Upper lobe of left lung (tissue), 6 donors: Measurements from ENCODE around the gene PGPEP1. TPM values are rescaled to one million over a fixed set of nuclear protein-coding genes. Genes with fewer than 3 reads are reported as not detected.
A peak's percentile ranks its signal among the peaks of the same experiment; 100 is the strongest.
"Not testable (repeated sequence)": the region's sequence is repeated elsewhere in the genome, so short reads cannot be mapped to it uniquely, and the experiment has no call there.

Experiments used
- ATAC-seq, 2 donors: fragments of 200-7000 bp; cut with Tn5 transposase; one replicate each; pipeline ENCODE4 v1.9.1; 2022; ENCODE audit warnings: mild to moderate bottlenecking in 2 of 2, moderate library complexity in 2 of 2; ENCODE audit not compliant: low FRiP score in 2 of 2
- DNase-seq, 2 donors: peaks; one replicate each; pipeline ENCODE4 v3.0.0-alpha.2; 2019 to 2020
- H3K27ac ChIP-seq, 4 donors: fragments of 200-600 bp; sonication (generic); one replicate each; pipeline ENCODE4 v1.5.1; 2016 to 2019
- H3K27me3 ChIP-seq, 4 donors: fragments of 200-600 bp; sonication (generic); one replicate each; pipeline ENCODE4 v1.5.1; 2017 to 2019
- H3K36me3 ChIP-seq, 4 donors: fragments of 200-600 bp; sonication (generic); one replicate each; pipeline ENCODE4 v1.5.1; 2016 to 2019
- H3K4me1 ChIP-seq, 4 donors: fragments of 200-600 bp; sonication (generic); one replicate each; pipeline ENCODE4 v1.5.1; 2018 to 2019
- H3K4me3 ChIP-seq, 4 donors: fragments of 200-600 bp; sonication (generic); one replicate each; pipeline ENCODE4 v1.5.1; 2017 to 2019; ENCODE audit warnings: mild to moderate bottlenecking in 2 of 4, moderate library complexity in 1 of 4
- H3K9me3 ChIP-seq, 4 donors: fragments of 200-600 bp; sonication (generic); one replicate each; pipeline ENCODE4 v1.5.1; 2018 to 2019
- CTCF ChIP-seq, 6 experiments: fragments of 450-650 bp in 4 of 6; fragments of 200-600 bp in 2 of 6; sonication (generic) in 2 of 6; IDR thresholded peaks; one replicate each; pipeline ENCODE4 v1.5.1; 2016 to 2019; ENCODE audit warnings: antibody characterized with exemption in 6 of 6
- EP300 ChIP-seq, 4 donors: sonication (generic); formaldehyde crosslinking; IDR thresholded peaks; one replicate each; pipeline ENCODE4 v1.5.1; 2017; ENCODE audit warnings: antibody characterized with exemption in 4 of 4, control low read depth in 2 of 4
- POLR2A ChIP-seq, 4 donors: fragments of 450-650 bp; IDR thresholded peaks; one replicate each; pipeline ENCODE4 v1.5.1; 2016 to 2017; ENCODE audit warnings: antibody characterized with exemption in 4 of 4, mild to moderate bottlenecking in 2 of 4
- POLR2AphosphoS5 ChIP-seq, 2 donors: sonication (generic); formaldehyde crosslinking; IDR thresholded peaks; one replicate each; pipeline ENCODE4 v1.5.1; 2017; ENCODE audit warnings: antibody characterized with exemption in 2 of 2
- WGBS, 2 donors: methylation state at CpG; one replicate each; pipeline ENCODE4 v1.1.5; 2017 to 2018; 5-methylcytosine and 5-hydroxymethylcytosine counted together
- total RNA-seq, 6 donors: library from RNA; depleted of rRNA in 4 of 6; stranded (reverse); fragments of >200 nt in 4 of 6; gene quantifications; one replicate each; pipeline versions ENCODE4 v1.1.0 to v1.2.1, GENCODE V29; 2016 to 2021
- donor health status: DM: no; HTN: no; CAD: no; lungs with moderate emphysema.
- donor health status: DM: no; HTN: yes; CAD: no; lungs with severe emphysema.

PGPEP1 gene
- total RNA-seq, 6 donors from 2014 or later, result 15.5 to 42.8 (median 28.1) TPM

GRCh38 chr19:18322318-18322758, 18.1 kb upstream of the PGPEP1 start:
- TF ChIP-seq CTCF (IDR thresholded peaks at IDR 0.05), result no peak
- no peak for TF ChIP-seq EP300 (IDR thresholded peaks at IDR 0.05)
- TF ChIP-seq POLR2A (IDR thresholded peaks at IDR 0.05), result no peak
- peak in 1 of 2 donors; percentile 24 for TF ChIP-seq POLR2AphosphoS5 (IDR thresholded peaks at IDR 0.05)
- Histone ChIP-seq H3K36me3 (no peaks in the 10 kb centered on the region), H3K27ac (peak overlapping the region; percentile 87 to 93 (median 88)), H3K9me3 (no peaks in the 10 kb centered on the region), H3K4me1 (peaks cover 57 to 65% (median 62%) of the 10 kb centered on the region in 4 donors), H3K27me3 (no peaks in the 10 kb centered on the region), H3K4me3 (peak overlapping the region; percentile 64 to 88 (median 74))
- 2 to 6% methylated on average over 7 of the region's 7 CpGs for WGBS, 2 donors
- DNase-seq (peak in 1 of 2 donors; percentile 54), ATAC-seq (peak in 1 of 2 donors; percentile 65)

GRCh38 chr19:18322759-18323460, 17.5 kb upstream of the PGPEP1 start, which contains the start of gene LSM4:
Gene LSM4, minus strand, starts transcription at chr19:18323076. Its CDS starts 56 bp downstream, at chr19:18323020.
- DNase-seq, result peak; percentile 98 to 100
- Histone ChIP-seq H3K27ac (peak within 1 kb of the TSS; percentile 87 to 93 (median 88)), H3K36me3 (no peaks in the 10 kb centered on the region), H3K4me3 (peak within 1 kb of the TSS; percentile 64 to 88 (median 74)), H3K27me3 (no peaks in the 10 kb centered on the region), H3K4me1 (peaks cover 51 to 61% (median 56%) of the 10 kb centered on the region in 4 donors), H3K9me3 (no peaks in the 10 kb centered on the region)
- TF ChIP-seq CTCF (IDR thresholded peaks at IDR 0.05) (peak in 3 of 6 experiments; percentile 34 to 61 (median 44)), POLR2A (IDR thresholded peaks at IDR 0.05) (peak; percentile 32 to 94 (median 62)), EP300 (IDR thresholded peaks at IDR 0.05) (no peak), POLR2AphosphoS5 (IDR thresholded peaks at IDR 0.05) (peak; percentile 76 to 89)
- WGBS, 2 donors, result 0% methylated on average over 31 to 51 of the region's 75 CpGs
- peak; percentile 98 for ATAC-seq

- H3K4me1 ChIP-seq, result peaks cover 46 to 60% (median 49%) of the 10 kb centered on the region in 4 donors
These were observed 16.0 kb upstream of the PGPEP1 start for GRCh38 chr19:18324373-18324731.

GRCh38 chr19:18326772-18327171, 13.6 kb upstream of the PGPEP1 start:
- 92% methylated on average over 4 to 5 of the region's 5 CpGs for WGBS, 2 donors
- no peaks in the 10 kb centered on the region for H3K9me3 ChIP-seq
- ATAC-seq, result no peak
- H3K36me3 ChIP-seq, result no peaks in the 10 kb centered on the region
- no peak overlapping the region for H3K27ac ChIP-seq
- no peaks in the 10 kb centered on the region for H3K27me3 ChIP-seq
- peaks cover 21 to 36% (median 25%) of the 10 kb centered on the region in 4 donors for H3K4me1 ChIP-seq
- no peak overlapping the region for H3K4me3 ChIP-seq
- DNase-seq, result no peak
- TF ChIP-seq EP300 (IDR thresholded peaks at IDR 0.05) (no peak), POLR2A (IDR thresholded peaks at IDR 0.05) (no peak), CTCF (IDR thresholded peaks at IDR 0.05) (no peak), POLR2AphosphoS5 (IDR thresholded peaks at IDR 0.05) (no peak)

More at GRCh38 chr19:18324373-18324731, 16.0 kb upstream of the PGPEP1 start:
- H3K9me3 ChIP-seq, DNase-seq, ATAC-seq, H3K36me3 ChIP-seq, H3K27me3 ChIP-seq, H3K4me3 ChIP-seq: not testable (repeated sequence)
- H3K27ac ChIP-seq, result peak overlapping the region; percentile 87 to 93 (median 88)
- 69 to 71% methylated on average over 6 of the region's 6 CpGs for WGBS, 2 donors

GRCh38 chr19:18328340-18329034, 11.9 kb upstream of the PGPEP1 start:
- Histone ChIP-seq H3K36me3 (no peaks in the 10 kb centered on the region), H3K27me3 (no peaks in the 10 kb centered on the region), H3K4me1 (peaks cover 14 to 24% (median 15%) of the 10 kb centered on the region in 4 donors), H3K9me3 (no peaks in the 10 kb centered on the region), H3K4me3 (peak overlapping the region in 3 of 4 donors; percentile 10 to 27 (median 26)), H3K27ac (peak overlapping the region in 3 of 4 donors; percentile 37 to 79 (median 53))
- WGBS, 2 donors, result 2 to 3% methylated on average over 9 of the region's 9 CpGs
- ATAC-seq, result peak; percentile 97 to 99
- DNase-seq, result peak in 1 of 2 donors; percentile 94
- TF ChIP-seq CTCF (IDR thresholded peaks at IDR 0.05), result peak; percentile 88 to 97 (median 94)
- TF ChIP-seq POLR2A (IDR thresholded peaks at IDR 0.05), result peak in 2 of 4 donors; percentile 39 to 44
- TF ChIP-seq EP300 (IDR thresholded peaks at IDR 0.05), result no peak
- TF ChIP-seq POLR2AphosphoS5 (IDR thresholded peaks at IDR 0.05), result peak in 1 of 2 donors; percentile 64
